CD4-positive, alpha-beta T cell treated with Interleukin-1 beta for 1 hour (primary cell): Measurements from ENCODE around the gene JMJD6.

Source experiments
- DNase-seq, 2 donors: peaks; one replicate each; pipeline ENCODE4 v3.0.0-alpha.2; 2020 to 2022

JMJD6 gene

DNA sequence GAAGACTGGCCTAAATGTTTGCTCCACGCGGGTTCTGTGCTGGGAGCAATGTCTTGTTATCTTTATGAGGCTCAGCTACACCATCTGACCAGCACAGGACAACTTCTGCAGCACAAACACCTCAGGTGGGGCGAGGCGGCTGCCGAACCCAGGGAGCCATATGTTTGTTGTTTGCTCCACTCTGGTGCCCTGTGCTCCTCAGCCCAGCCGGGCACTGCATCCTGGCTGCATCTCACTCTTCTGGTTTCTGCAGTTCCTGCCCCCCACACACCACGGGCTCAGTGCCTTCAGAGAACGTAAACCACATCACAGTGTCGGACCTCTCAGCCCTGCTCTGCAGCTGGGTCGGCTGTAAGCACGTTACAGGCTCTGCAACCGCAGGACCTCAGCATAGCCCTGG lies 48.1 kb downstream of the JMJD6 start:
- peak; percentile 24 to 43 for DNase-seq

DNA sequence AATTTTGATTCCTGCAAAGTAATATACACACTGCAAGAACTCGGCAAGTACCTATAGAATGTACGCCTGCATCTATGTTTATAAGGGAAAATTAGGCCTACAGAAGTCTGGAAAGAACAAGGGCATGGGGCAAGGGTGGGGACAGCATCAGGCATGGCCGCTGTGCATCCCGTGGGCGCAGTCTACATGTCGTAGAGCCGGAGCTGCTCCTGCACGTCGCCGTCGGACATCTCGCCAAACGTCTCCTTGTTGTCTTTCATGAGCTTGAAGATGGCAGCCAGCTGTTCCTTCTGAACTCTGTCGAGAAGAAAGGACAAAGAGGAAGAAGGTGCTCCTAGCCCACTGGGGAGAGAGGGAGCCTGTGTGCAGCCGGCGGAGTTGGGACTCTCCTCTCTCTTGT lies 49.0 kb downstream of the JMJD6 start:
- no peak for DNase-seq

DNA sequence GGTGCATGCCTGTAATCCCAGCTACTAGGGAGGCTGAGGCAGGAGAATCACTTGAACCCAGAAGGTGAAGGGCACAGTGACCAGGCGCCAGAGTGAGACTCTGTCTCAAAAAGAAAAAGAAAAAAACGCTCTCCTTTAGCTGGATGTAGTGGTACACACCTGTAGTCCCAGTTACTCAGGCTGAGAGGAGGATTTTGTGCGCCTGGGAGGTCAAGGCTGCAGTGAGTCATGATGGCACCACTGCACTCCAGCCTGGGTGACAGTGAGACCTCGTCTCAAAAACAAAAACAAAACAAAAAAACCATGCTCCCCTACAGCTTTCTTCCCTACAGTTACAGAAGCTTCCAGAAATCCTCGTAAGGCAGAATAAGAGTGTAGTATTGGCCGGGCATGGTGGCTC lies 49.8 kb downstream of the JMJD6 start:
- DNase-seq, result no peak

DNA sequence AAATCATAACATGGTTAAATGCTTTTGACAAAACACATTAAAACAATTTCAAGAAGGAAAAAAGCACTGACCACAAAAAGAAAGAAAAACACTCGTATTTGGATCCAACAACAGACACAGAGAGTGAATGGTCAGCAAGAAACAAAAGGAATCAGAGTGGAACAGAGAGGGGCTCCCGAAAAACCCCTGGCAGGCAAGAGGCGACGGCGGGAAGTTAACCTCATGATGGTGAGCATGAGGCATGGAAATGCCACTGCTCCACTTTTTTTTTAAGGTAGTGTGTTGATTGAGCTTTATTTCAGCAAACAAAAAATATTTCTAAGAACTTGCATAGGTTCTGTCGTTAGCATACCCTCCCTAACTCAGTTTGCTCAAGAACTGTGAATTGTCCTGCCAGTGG lies 50.8 kb downstream of the JMJD6 start:
- no peak for DNase-seq

DNA sequence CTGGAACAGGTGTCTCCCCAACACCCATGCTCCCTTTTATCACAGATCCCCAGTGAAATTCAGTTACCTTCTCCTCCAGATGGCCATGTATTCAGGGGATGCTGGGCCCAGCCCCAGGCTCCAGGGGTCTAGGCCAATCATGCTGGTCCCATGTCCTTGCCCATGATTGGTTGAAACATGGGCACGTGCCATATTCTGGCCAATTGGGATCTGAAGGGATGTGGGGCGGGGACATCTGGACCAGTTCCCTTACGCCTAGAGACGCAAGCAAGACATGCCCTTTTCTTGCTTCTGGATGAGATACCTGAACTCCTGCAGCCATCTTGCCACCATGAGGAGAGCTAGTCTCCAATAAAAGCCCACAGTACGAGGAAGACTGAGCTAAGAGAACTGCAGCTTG lies 51.8 kb downstream of the JMJD6 start:
- DNase-seq, result no peak

DNA sequence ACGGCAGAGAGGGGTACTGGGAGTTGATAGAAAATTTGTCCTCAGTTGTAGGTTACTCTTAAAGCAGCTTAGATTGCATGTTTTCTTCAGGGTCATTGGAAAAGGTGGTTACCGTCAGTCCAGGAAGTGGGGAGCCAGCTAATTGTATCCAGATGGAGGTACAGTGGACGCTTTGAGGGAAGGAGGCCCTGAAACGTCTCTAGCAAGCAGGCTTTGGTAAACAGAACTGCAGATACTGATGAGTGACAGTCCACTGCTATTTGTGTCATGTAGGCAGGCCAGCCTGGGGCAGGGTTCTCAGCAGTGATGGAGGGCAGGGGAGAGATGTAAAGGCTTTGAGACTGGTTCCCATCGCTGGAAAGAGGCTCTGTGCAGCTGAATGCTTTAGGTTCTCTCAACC lies 52.7 kb downstream of the JMJD6 start:
- no peak for DNase-seq

DNA sequence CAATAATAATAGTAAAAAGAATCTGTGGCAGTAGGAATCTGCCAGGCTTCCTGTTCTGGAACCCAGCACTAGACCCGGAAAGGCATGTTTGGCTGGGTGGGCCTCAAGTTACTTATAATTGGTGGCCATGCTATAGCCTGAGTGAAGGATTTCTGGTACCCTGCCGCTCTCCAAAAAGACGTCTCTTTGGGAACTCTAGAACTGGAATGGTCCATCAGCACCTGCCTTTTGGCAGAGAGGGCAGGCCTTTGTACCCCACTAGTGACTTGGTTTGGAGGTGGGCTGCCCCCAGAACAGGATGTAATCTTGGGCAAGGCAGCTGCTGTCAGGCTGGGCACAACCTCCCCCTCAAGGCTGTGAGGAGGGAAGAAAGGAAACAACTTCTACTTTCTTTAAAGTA lies 53.5 kb downstream of the JMJD6 start:
- no peak for DNase-seq

DNA sequence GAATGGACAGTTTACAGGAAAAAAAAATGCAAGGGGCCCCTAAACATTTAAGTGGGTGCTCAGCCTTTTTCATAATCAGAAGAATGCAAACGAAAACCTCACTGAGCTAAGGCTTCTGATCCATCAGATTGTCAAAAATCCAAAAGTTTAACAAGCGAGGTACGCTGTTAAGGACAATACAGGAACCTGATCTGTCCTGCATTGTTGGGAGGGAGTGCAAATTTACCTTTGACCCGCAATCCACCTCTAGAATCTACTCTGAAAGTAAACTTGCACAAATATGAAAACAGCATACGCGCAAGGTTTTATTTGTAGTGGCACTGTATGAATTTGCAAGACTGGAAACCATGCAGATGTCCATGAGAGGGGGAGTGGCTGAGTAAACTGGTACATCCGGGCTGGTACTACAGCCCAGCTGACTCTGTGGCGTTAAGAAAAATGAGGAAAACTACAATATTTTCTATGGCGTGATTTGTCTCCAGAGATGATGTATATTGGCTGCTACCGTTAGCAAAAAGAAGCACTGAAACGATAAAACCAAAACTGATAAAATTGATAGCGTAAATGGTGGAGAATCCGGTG lies 54.0 kb downstream of the JMJD6 start:
- DNase-seq, result no peak

DNA sequence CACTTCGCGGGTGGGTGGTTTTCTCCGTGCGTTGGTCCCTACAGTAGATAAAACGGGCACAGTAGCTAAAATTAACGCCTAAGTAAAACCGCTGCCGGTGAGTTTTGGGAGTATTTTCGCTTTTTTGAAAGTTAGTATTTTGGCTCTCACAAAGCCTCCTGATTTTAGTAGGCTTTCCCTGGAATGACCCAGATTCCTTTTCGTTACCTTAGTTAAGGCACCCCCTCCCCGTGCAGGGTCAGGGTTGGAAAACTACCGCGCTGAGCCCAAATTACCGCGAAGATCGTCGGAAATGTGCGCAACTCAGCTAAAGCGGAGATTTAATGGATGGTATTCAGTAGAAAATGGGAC lies 54.5 kb downstream of the JMJD6 start:
- no peak for DNase-seq

DNA sequence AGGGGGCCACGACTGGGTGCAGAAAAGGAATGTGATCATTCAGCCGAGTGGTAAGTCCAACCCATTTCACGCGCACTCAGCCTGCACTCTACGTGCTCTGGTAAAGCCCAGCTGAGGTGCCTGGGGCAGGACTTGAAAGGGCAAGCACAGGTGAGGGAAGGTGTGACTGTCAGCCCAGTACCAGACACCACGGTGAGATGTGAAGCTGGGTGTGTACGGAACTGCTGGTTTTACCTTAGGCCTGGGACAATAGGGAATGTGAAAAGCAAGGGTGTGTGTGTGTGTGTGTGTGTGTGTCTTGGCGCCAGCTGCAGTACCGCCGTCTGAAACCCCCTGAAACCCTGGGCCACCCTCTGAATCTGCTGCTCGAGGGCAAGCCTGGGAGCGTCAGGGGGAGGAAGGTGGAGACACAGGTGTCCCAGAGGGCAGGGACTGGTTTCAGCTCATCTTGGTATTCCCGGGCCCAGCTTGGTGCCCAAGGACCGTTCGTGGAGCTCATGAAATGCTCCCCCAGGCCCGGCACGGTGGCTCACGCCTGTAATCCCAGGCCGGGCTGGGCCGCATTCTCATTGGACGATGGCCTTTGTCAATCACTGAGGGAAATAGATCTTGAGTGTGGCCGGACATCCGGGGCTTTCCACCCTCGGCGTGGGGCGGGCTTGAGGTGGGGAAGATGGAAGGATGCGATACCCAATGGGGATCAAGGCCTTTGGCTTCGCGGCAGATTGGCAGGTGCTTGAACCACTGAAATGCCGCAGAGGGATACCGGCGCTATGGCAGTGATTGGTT lies 55.1 kb downstream of the JMJD6 start:
- DNase-seq, result peak; percentile 99 to 100

DNA sequence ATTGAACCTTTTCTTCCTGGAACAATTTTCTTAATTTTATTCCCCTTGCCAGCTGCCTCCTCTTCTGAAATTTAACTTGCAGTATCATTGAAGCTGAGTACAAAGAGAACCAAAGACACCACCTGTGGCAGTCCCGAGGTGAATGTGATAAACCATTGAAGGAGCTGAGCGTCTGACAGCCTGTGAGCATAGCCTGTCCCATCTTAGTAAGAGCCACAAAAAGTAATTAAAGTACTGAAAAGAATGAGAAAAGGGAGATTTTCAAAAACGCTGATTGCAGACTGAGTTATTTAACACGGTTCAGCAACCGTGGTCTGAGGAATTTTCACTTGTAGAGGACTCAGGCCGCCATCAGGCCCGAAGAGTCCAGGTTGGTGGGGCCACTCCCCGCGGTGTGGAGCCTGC lies 55.7 kb downstream of the JMJD6 start:
- no peak for DNase-seq

DNA sequence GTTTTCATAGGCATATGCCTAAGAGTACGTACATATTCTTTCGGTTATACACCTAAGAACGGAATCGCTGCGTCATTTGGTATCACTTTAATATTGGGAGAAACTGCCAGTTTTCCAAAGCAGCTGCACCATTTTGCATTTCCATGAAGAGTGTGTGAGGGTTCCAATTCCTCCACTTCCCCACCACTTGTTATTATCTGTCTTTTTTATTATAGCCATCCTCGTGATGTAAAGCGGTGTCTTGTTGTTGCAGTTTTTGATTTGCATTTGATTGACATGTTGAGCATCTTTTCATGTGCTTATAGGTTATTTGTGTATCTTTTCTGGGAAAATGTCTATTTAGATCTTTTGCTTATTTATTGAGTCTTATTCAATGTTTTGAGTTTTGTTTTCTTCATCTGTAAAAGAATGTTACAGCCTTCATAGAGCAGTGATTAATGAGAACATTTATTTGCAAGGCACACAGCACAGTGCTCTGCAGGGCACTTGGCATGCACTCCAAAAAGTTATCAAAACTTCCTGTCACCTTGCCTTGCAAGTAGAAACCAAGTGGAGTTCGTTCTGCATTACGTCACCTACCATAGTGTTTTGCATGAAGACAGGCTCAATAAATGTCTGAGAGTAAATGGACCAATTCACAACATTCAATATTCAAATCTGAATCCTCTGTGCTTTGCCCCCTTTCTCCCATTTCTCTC lies 56.2 kb downstream of the JMJD6 start:
- no peak for DNase-seq
